ENCODE results near the gene MINDY4.

DNA sequence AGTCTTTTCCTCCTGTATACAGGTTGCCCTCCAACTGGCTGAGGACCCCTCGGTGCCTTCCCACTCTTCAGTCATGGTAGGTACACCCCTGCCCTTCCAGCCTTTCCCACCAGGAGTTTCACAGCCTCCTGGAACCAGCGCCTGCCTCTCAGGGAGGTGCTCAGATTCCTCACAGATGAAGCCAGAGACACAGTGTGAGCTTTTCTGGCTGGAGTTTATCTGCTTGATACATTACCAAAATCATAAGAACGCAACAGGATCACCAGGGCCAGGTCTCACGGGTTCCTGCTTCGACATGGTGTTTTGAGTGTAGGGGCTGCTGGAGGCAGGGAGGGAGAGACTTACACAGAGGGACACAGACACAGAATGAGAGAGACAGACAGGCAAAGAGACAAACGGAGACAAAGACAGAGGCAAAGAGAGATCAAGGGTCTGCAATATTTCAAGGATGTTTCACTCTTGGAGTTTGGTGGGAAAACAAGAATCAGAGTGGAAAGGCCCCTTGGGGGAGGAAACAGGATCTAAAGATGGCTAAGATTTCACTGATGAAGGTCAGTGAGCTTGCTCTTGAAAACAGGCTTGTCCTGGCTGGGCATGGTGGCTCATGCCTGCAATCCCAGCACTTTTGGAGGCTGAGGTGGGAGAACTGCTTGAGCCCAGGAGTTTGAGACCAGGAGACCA lies 25.8 kb upstream of the MINDY4 start:
- TF ChIP-seq, protein P1, sequence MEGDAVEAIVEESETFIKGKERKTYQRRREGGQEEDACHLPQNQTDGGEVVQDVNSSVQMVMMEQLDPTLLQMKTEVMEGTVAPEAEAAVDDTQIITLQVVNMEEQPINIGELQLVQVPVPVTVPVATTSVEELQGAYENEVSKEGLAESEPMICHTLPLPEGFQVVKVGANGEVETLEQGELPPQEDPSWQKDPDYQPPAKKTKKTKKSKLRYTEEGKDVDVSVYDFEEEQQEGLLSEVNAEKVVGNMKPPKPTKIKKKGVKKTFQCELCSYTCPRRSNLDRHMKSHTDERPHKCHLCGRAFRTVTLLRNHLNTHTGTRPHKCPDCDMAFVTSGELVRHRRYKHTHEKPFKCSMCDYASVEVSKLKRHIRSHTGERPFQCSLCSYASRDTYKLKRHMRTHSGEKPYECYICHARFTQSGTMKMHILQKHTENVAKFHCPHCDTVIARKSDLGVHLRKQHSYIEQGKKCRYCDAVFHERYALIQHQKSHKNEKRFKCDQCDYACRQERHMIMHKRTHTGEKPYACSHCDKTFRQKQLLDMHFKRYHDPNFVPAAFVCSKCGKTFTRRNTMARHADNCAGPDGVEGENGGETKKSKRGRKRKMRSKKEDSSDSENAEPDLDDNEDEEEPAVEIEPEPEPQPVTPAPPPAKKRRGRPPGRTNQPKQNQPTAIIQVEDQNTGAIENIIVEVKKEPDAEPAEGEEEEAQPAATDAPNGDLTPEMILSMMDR (conservative IDR thresholded peaks at IDR 0.05; ENCODE audit: low read depth, low read length) = no peak
- no peak for TF ChIP-seq POLR2A (IDR thresholded peaks at IDR 0.05; ENCODE audit: low read depth, low read length)

Data from IMR-90 (cell line).